T-cell (primary cell): ENCODE results near the gene MON1B. TPM values are rescaled to one million over a fixed set of nuclear protein-coding genes. Genes with fewer than 3 reads are reported as not detected.

Experiments
- ATAC-seq, 4 experiments: fragments of 200-7000 bp in 3 of 4; fragments of 150-1000 bp in 1 of 4; cut with Tn5 transposase; replicated peaks in 1 of 4; 1 replicate in 3 of 4; 2 replicates in 1 of 4; pipeline ENCODE4 v1.10.0; 2021; ENCODE audit warnings: moderate library complexity in 3 of 4, mild to moderate bottlenecking in 2 of 4, moderate number of reproducible peaks in 1 of 4
- CTCF ChIA-PET, 2 donors: fragments of 300-600 bp; sonication (Branson Sonifier 250); formaldehyde crosslinking; loops; one replicate each; lab custom pipeline; 2022; ENCODE audit warnings: antibody characterized with exemption in 2 of 2; lab: Charles Lee
- POLR2A ChIA-PET, 2 donors: fragments of 300-600 bp; sonication (Branson Sonifier 250); formaldehyde crosslinking; loops; one replicate each; lab custom pipeline; 2022; ENCODE audit warnings: antibody characterized with exemption in 2 of 2; lab: Charles Lee
- DNase-seq, 35 experiments: peaks; one replicate each; pipeline versions ENCODE4 v3.0.0 to v3.0.0-alpha.2; 2013 to 2023
- H3K27ac ChIP-seq: one replicate; pipeline ENCODE4 v1.5.1; 2013; ENCODE audit warnings: low read length
- H3K27me3 ChIP-seq, 2 experiments: replicated peaks in 1 of 2; 1 replicate in 1 of 2; 2 replicates in 1 of 2; pipeline versions ENCODE4 v1.6.1 to v1.7.0; 2013; ENCODE audit warnings: low read length in 1 of 2, mixed read lengths in 1 of 2; ENCODE audit not compliant: control insufficient read depth in 2 of 2, insufficient read depth in 2 of 2; ENCODE audit errors: extremely low read depth in 1 of 2
- H3K36me3 ChIP-seq, 2 donors: 1 replicate in 1 of 2; 2 replicates in 1 of 2; pipeline versions ENCODE4 v1.6.1 to v1.7.0; 2013; ENCODE audit warnings: low read length in 1 of 2; ENCODE audit not compliant: control insufficient read depth in 2 of 2, insufficient read depth in 1 of 2; ENCODE audit errors: extremely low read depth in 1 of 2
- H3K4me1 ChIP-seq, 2 experiments: 1 replicate in 1 of 2; 2 replicates in 1 of 2; pipeline versions ENCODE4 v1.6.1 to v1.7.0; 2013; ENCODE audit warnings: low read length in 2 of 2, mixed read lengths in 1 of 2; ENCODE audit not compliant: insufficient read depth in 2 of 2, control insufficient read depth in 1 of 2; ENCODE audit errors: extremely low read depth in 1 of 2
- H3K4me3 ChIP-seq, 2 donors: 1 replicate in 1 of 2; 2 replicates in 1 of 2; pipeline versions ENCODE4 v1.5.1 to v1.7.0; 2013; ENCODE audit warnings: mild to moderate bottlenecking in 2 of 2, low read length in 1 of 2, moderate library complexity in 1 of 2; ENCODE audit not compliant: control insufficient read depth in 1 of 2; ENCODE audit errors: extremely low read depth in 1 of 2
- H3K9me3 ChIP-seq: 2 replicates; pipeline ENCODE4 v1.7.0; 2013
- H3K27ac Mint-ChIP-seq, 2 donors: one replicate each; pipeline ENCODE4 v1.8.0; 2020 to 2021; ENCODE audit warnings: mild to moderate bottlenecking in 2 of 2, mixed read lengths in 2 of 2
- H3K27me3 Mint-ChIP-seq, 2 donors: one replicate each; pipeline ENCODE4 v1.8.0; 2021 to 2022; ENCODE audit warnings: mixed read lengths in 2 of 2
- H3K36me3 Mint-ChIP-seq: one replicate; pipeline ENCODE4 v1.8.0; 2021; ENCODE audit warnings: mixed read lengths
- H3K4me1 Mint-ChIP-seq, 3 donors: one replicate each; pipeline ENCODE4 v1.8.0; 2020 to 2022; ENCODE audit warnings: mixed read lengths in 3 of 3, mild to moderate bottlenecking in 1 of 3
- H3K4me3 Mint-ChIP-seq, 3 donors: one replicate each; pipeline ENCODE4 v1.8.0; 2020 to 2022; ENCODE audit warnings: mild to moderate bottlenecking in 3 of 3, mixed read lengths in 3 of 3, moderate library complexity in 3 of 3
- H3K9me3 Mint-ChIP-seq, 3 donors: one replicate each; pipeline ENCODE4 v1.8.0; 2020 to 2022; ENCODE audit warnings: mixed read lengths in 3 of 3
- WGBS: methylation state at CpG from one replicate; pipeline ENCODE4 v1.1.5; 2013; ENCODE audit warnings: missing lambda C conversion rate; ENCODE audit not compliant: insufficient coverage; 5-methylcytosine and 5-hydroxymethylcytosine counted together
- total RNA-seq, 35 experiments: library from RNA in 6 of 35; stranded (reverse) in 6 of 35; fragments of 120-200 nt in 1 of 35; gene quantifications; one replicate each; pipeline versions ENCODE4 v1.2.1 to v1.2.4 and lab custom pipeline; 2013 to 2026

Gene MON1B
- total RNA-seq, 5 donors from 2014 or later (not counting 1 experiment from before 2014, with no cell fraction given) = 60.8 to 91.8 (median 81.9) TPM

DNA sequence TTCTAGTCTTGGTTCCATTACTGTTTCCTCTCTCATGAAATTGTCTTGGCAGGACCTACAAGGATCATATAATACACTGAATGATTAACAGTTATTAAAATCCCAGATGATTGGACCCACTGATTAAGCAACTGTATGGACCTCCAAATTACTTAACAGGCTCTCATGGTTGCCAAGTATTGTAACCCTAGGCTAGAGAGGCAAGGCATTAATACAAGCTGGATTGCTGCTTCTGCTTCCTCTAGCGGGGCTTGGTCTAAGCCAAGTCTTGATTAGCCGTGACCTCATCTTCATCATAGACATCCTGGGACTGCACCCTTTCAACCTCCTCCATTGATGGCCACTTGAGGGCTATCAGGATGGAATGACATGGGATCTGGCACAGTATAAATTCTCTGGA lies 55.2 kb downstream of the MON1B start:
- POLR2A ChIA-PET = no interaction called here
- DNase-seq (no peak), ATAC-seq (no peak)
- Histone ChIP-seq H3K36me3 (no peaks in the 10 kb centered on the region), H3K27me3 (no peaks in the 10 kb centered on the region), H3K9me3 (no peaks in the 10 kb centered on the region), H3K27ac (no peak overlapping the region), H3K4me1 (no peaks in the 10 kb centered on the region), H3K4me3 (no peak overlapping the region)
- 100% methylated on average over 1 of the region's 2 CpGs for WGBS
- CTCF ChIA-PET = no interaction called here
- Mint-ChIP-seq H3K4me3 (no peak overlapping the region), H3K27ac (no peak overlapping the region), H3K9me3 (no peaks in the 10 kb centered on the region), H3K36me3 (no peaks in the 10 kb centered on the region), H3K27me3 (no peaks in the 10 kb centered on the region), H3K4me1 (no peaks in the 10 kb centered on the region)

DNA sequence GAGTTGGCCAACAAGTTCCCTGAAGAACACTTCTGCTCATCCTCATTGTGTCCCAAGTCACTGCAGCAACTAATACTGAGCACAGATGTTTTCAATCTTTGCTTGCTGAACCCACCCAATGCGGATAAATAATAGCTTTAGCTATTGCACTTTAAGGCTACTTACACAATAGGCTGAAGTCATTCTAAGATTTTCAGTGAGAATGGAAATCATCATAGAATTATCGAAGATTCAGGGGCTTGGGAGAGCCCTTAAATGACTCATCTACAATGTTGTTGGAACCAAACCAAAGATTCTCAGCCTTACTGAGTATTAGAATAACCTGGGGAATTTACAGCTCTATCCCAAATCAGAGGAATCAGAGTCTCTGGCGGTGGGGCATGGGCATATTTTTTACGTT lies 59.4 kb downstream of the MON1B start:
- H3K4me3 Mint-ChIP-seq = no peak overlapping the region
- no peaks in the 10 kb centered on the region for H3K4me1 ChIP-seq
- no peak for DNase-seq
- ATAC-seq = no peak
- ChIA-PET POLR2A (interaction anchor here in 1 of 2 donors (0.7 kb wide), 1 partner anchor 454 kb away, joined by 4 read pairs; no protein-coding TSS in a partner anchor), CTCF (no interaction called here)
- H3K36me3 Mint-ChIP-seq = no peaks in the 10 kb centered on the region
- no CpG with 5 or more reads among the region's 4 CpGs for WGBS
- no peaks in the 10 kb centered on the region for H3K27me3 ChIP-seq
- no peak overlapping the region for H3K4me3 ChIP-seq
- H3K4me1 Mint-ChIP-seq = no peaks in the 10 kb centered on the region
- no peaks in the 10 kb centered on the region for H3K36me3 ChIP-seq
- no peaks in the 10 kb centered on the region for H3K9me3 Mint-ChIP-seq
- no peak overlapping the region for H3K27ac ChIP-seq
- peaks cover 4 to 8% of the 10 kb centered on the region in 2 donors for H3K27me3 Mint-ChIP-seq
- H3K27ac Mint-ChIP-seq = no peak overlapping the region
- H3K9me3 ChIP-seq = no peaks in the 10 kb centered on the region

Other genes with a start within 250 kb of the MON1B start
- gene SYCE1L, start 8.2 kb downstream of the MON1B start, total RNA-seq = 10 to 100 TPM in 4 of 5 donors, 1 to 10 TPM in 1; 4.0 to 18.0 (median 16.7) TPM
- gene ADAMTS18, start 243.8 kb downstream of the MON1B start, total RNA-seq = not detected